Hematopoietic multipotent progenitor cell treated with erythropoietin and hydrocortisone succinate and interleukin-3 and kit ligand, for 15 days (in vitro differentiated cells): ENCODE results near the gene ZNF813.
"Not testable (repeated sequence)": the region's sequence is repeated elsewhere in the genome, so short reads cannot be mapped to it uniquely, and the experiment has no call there.

Source experiments
- DNase-seq: peaks from one replicate; pipeline ENCODE4 v3.0.0-alpha.2; 2015; ENCODE audit warnings: low spot score

The ZNF813 gene

GRCh38 chr19:53467485-53468262 is at the start of gene ZNF813:
TSS of gene ZNF813 (plus strand) at chr19:53467733. CDS start at chr19:53483823, 16,090 bp downstream.
- peak; percentile 88 for DNase-seq

GRCh38 chr19:53420520-53421315 is 46.8 kb upstream of the ZNF813 start:
- DNase-seq, result not testable (repeated sequence)

GRCh38 chr19:53422551-53422950 is 45.0 kb upstream of the ZNF813 start:
- DNase-seq, result no peak

- not testable (repeated sequence) for DNase-seq
Observed at GRCh38 chr19:53423074-53423473, 44.5 kb upstream of the ZNF813 start.

- DNase-seq, result not testable (repeated sequence)
Observed at GRCh38 chr19:53423680-53424079, 43.9 kb upstream of the ZNF813 start.

GRCh38 chr19:53424968-53425597 is 42.5 kb upstream of the ZNF813 start:
- DNase-seq, result peak; percentile 54

- peak; percentile 92 for DNase-seq
Observed at GRCh38 chr19:53431399-53432087, 36.0 kb upstream of the ZNF813 start, which contains the start of gene ZNF761. TSS of gene ZNF761 (plus strand) at chr19:53431984. CDS start at chr19:53447269, 15,285 bp downstream.

- peak; percentile 2 for DNase-seq
Observed at GRCh38 chr19:53432088-53432661, 35.4 kb upstream of the ZNF813 start.

- DNase-seq, result not testable (repeated sequence)
Observed at GRCh38 chr19:53443809-53444208, 23.7 kb upstream of the ZNF813 start.

GRCh38 chr19:53447196-53447595 is 20.3 kb upstream of the ZNF813 start:
- not testable (repeated sequence) for DNase-seq

- DNase-seq, result no peak
Observed at GRCh38 chr19:53455828-53456227, 11.7 kb upstream of the ZNF813 start.

- DNase-seq, result not testable (repeated sequence)
Observed at GRCh38 chr19:53460131-53460721, 7.3 kb upstream of the ZNF813 start.

- no peak for DNase-seq
Observed at GRCh38 chr19:53461866-53462265, 5.7 kb upstream of the ZNF813 start.

GRCh38 chr19:53462861-53463260 is 4.7 kb upstream of the ZNF813 start:
- DNase-seq, result no peak

- DNase-seq, result no peak
Observed at GRCh38 chr19:53463263-53463662, 4.3 kb upstream of the ZNF813 start.

- no peak for DNase-seq
Observed at GRCh38 chr19:53466726-53467484, 628 bp upstream of the ZNF813 start.

- not testable (repeated sequence) for DNase-seq
Observed at GRCh38 chr19:53468628-53469027, 1.1 kb downstream of the ZNF813 start.

GRCh38 chr19:53471916-53472315 is 4.4 kb downstream of the ZNF813 start:
- no peak for DNase-seq

- not testable (repeated sequence) for DNase-seq
Observed at GRCh38 chr19:53474832-53475231, 7.3 kb downstream of the ZNF813 start.

- DNase-seq, result not testable (repeated sequence)
Observed at GRCh38 chr19:53475470-53475869, 7.9 kb downstream of the ZNF813 start.
